BLaER1 (cell line): ENCODE measurements around the gene NRDC.
"Not testable (repeated sequence)": the region's sequence is repeated elsewhere in the genome, so short reads cannot be mapped to it uniquely, and the experiment has no call there.

Experiments
- H3K27ac ChIP-seq: shearing (Covaris generic); formaldehyde crosslinking; 2 replicates; pipeline ENCODE4 v1.8.1; 2022
- H3K27me3 ChIP-seq: shearing (Covaris generic); formaldehyde crosslinking; 2 replicates; pipeline ENCODE4 v1.8.1; 2022
- H3K36me3 ChIP-seq: shearing (Covaris generic); formaldehyde crosslinking; 2 replicates; pipeline ENCODE4 v1.8.1; 2022
- H3K4me1 ChIP-seq: shearing (Covaris generic); formaldehyde crosslinking; 2 replicates; pipeline ENCODE4 v1.8.1; 2022
- H3K4me2 ChIP-seq: shearing (Covaris generic); formaldehyde crosslinking; 2 replicates; pipeline ENCODE4 v1.8.1; 2022
- H3K4me3 ChIP-seq: shearing (Covaris generic); formaldehyde crosslinking; 2 replicates; pipeline ENCODE4 v1.8.1; 2022
- H3K9ac ChIP-seq: shearing (Covaris generic); formaldehyde crosslinking; 2 replicates; pipeline ENCODE4 v1.8.1; 2022
- H3K9me3 ChIP-seq: shearing (Covaris generic); formaldehyde crosslinking; 2 replicates; pipeline ENCODE4 v1.8.1; 2022
- H4K20me1 ChIP-seq: shearing (Covaris generic); formaldehyde crosslinking; 2 replicates; pipeline ENCODE4 v1.8.1; 2022
- Cebpa-rat ChIP-seq: shearing (Covaris generic); IDR thresholded peaks from 2 replicates; pipeline ENCODE4 v1.8.1; 2022

NRDC gene

DNA sequence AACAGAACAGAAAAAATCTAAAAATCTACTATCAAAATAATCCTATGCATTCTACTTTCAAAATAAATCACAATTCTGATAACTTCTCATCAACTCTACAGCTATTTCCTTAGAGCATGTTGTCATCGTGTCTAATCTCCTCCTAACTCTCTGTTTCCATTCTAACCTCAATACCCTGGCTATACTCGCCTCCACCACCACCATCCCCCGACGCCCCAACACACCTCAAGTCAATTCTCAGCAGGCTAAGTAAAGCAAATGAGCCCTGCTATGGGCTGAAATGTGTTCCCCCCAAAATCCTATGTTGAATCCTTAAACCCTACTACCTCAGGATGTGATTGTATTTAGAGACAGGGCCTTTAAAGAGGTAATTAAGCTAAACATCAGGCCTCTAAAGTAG is 34.6 kb downstream of the NRDC start:
- Histone ChIP-seq H3K9me3 (peaks cover 27% of the 10 kb centered on the region), H3K27me3 (no peaks in the 10 kb centered on the region), H3K4me3 (no peak overlapping the region), H3K9ac (no peak overlapping the region), H3K27ac (no peak overlapping the region), H3K4me1 (peaks cover 14% of the 10 kb centered on the region), H3K4me2 (no peak overlapping the region), H4K20me1 (no peaks in the 10 kb centered on the region), H3K36me3 (peaks cover 44% of the 10 kb centered on the region)
- TF ChIP-seq Cebpa-rat, result no peak

DNA sequence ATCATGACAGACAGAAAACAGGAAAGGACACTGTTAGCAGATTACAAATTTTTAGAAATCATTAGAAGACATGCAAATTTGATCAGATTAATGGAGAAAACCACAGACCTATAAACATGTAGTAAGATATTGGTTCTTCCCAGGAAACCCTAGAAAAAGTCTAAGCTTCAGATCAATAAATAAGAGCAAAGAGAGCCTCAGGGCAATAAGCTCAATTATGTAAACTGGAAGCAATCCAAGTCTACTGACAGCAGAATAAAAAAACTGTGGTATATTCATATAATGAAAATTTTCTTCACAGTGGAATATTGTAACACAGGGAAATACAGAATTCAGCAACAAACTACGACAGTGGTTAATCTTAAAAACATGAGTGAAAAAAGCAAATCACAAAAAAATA is 36.3 kb downstream of the NRDC start:
- no peak overlapping the region for H3K27ac ChIP-seq
- TF ChIP-seq Cebpa-rat, result no peak
- peaks cover 11% of the 10 kb centered on the region for H3K9me3 ChIP-seq
- H3K4me2 ChIP-seq, result no peak overlapping the region
- H3K9ac ChIP-seq, result no peak overlapping the region
- no peaks in the 10 kb centered on the region for H3K27me3 ChIP-seq
- peaks cover 14% of the 10 kb centered on the region for H3K4me1 ChIP-seq
- H4K20me1 ChIP-seq, result no peaks in the 10 kb centered on the region
- H3K4me3 ChIP-seq, result no peak overlapping the region
- H3K36me3 ChIP-seq, result peaks cover 41% of the 10 kb centered on the region

DNA sequence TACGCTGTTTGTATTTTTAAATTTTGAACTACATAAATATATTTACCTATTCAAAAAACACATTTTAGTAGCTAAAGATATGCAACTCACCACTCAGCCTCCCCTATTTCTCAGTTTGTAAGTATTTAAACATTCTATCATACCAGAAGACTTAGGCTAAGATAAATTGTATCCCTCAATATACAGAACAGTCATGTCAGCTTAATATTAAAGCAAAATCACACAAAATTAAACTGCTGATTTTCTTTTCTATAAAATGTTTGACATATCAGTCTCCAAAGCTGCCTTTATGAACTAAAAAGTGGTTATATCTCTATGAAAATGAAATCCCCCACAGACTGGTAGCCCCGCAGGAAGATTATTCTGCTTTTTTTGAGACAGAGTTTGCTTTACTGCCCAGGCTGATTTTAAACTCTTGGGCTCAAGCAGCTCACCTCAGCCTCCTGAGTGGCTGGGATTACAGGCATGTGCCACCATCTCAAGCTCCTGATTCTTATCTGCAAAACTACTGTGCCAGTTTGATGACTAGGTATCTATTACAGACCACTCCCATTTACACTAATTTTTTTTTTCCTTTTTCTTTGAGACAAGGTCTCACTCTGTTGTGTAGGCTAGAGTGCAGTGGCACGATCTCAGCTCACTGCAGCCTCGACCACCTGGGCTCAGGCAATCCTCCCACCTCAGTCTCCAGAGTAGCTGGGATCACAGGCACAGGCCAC is 37.6 kb downstream of the NRDC start:
- H3K4me1 ChIP-seq, result peaks cover 11% of the 10 kb centered on the region
- H3K27me3 ChIP-seq, result no peaks in the 10 kb centered on the region
- no peak overlapping the region for H3K9ac ChIP-seq
- no peak overlapping the region for H3K27ac ChIP-seq
- TF ChIP-seq Cebpa-rat, result no peak
- no peak overlapping the region for H3K4me3 ChIP-seq
- no peaks in the 10 kb centered on the region for H4K20me1 ChIP-seq
- H3K9me3 ChIP-seq, result no peaks in the 10 kb centered on the region
- H3K4me2 ChIP-seq, result no peak overlapping the region
- peaks cover 39% of the 10 kb centered on the region for H3K36me3 ChIP-seq

DNA sequence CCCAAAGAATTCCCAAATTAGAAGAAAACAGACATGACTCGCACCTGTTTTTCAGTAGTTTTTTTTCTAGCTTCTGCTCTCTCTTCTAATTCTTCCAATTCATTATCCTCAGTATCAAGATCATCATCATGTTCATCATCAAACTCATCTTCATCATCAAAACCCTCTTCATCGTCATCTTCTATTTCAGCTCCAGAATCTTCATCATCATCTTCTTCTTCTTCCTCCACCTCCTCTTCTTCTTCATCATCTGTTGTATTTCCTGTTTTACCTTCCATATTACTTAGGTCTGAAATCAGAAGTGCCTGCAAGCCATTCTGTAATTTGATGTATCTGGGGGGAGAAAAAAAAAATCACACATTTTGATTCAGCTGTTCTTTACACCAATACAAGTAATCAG is 38.3 kb downstream of the NRDC start:
- no peak overlapping the region for H3K4me3 ChIP-seq

DNA sequence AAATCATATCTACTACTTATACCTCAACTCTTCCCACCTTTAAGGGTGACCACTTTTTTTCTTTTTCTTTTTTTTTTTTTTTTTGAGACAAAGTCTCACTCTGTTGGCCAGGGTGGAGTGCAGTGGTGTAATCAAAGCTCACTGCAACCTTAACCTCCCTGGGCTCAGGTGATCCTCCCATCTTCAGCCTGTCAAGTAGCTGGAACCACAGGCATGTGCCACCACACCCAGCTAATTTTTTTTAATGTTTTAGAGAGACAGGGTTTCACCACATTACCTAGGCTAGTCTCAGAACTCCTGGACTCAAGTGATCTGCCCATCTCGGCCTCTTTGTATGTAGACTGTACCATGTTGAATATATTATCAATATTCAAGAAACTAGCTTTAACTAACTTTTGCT is 39.4 kb downstream of the NRDC start:
- no peak overlapping the region for H3K27ac ChIP-seq
- no peak overlapping the region for H3K4me2 ChIP-seq
- no peaks in the 10 kb centered on the region for H3K9me3 ChIP-seq
- H3K36me3 ChIP-seq, result peaks cover 49% of the 10 kb centered on the region
- H3K9ac ChIP-seq, result no peak overlapping the region
- TF ChIP-seq Cebpa-rat, result no peak
- H3K4me1 ChIP-seq, result no peaks in the 10 kb centered on the region
- H4K20me1 ChIP-seq, result no peaks in the 10 kb centered on the region
- H3K4me3 ChIP-seq, result no peak overlapping the region
- H3K27me3 ChIP-seq, result no peaks in the 10 kb centered on the region

More for the DNA sequence above, 38.3 kb downstream of the NRDC start:
- Histone ChIP-seq H3K36me3 (peaks cover 43% of the 10 kb centered on the region), H3K4me1 (peaks cover 4% of the 10 kb centered on the region), H3K9ac (no peak overlapping the region), H3K4me2 (no peak overlapping the region), H4K20me1 (no peaks in the 10 kb centered on the region), H3K27ac (no peak overlapping the region), H3K27me3 (no peaks in the 10 kb centered on the region), H3K9me3 (no peaks in the 10 kb centered on the region)
- TF ChIP-seq Cebpa-rat, result no peak

DNA sequence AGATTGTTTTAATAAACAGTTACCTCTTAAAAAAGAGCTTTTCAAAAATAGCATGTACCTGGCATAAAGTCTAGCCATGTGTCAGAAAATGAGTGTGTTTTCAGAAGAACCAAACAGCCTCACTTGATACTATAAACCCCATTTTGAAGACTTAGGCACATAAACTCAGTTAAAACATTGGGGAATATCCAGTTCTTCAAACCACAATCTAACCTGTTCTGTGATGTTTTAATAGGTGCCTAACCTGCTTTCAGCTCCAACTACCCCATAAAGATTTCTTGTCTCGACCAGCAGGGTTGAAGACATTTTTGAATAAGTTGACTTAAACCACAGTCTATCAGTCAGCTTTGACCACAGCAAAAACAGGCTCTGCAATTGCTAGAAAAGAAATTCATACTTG is 41.3 kb downstream of the NRDC start:
- Histone ChIP-seq H3K9ac (no peak overlapping the region), H3K4me1 (no peaks in the 10 kb centered on the region), H3K27ac (no peak overlapping the region), H3K9me3 (no peaks in the 10 kb centered on the region), H3K4me2 (no peak overlapping the region), H3K27me3 (no peaks in the 10 kb centered on the region), H4K20me1 (no peaks in the 10 kb centered on the region), H3K4me3 (no peak overlapping the region), H3K36me3 (peaks cover 61% of the 10 kb centered on the region)
- no peak for TF ChIP-seq Cebpa-rat

DNA sequence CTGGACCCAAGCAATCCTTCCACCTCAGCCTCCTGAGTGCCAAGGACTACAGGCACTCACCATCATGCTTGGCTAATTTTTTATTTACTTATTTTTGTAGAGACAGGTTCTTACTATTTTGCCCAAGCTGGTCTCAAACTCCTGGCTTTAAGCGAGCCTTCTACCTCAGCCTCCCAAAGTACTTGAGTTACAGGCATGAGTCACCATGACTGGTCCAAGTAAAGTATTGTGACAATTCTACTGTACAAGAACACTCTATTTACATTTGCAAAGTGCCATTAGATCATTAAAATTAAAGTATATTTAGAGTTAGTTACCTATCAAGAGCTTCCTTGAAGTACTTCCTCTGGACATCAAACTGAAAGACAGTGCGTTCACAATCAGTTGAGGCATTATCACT is 44.8 kb downstream of the NRDC start:
- Histone ChIP-seq H3K4me3 (no peak overlapping the region), H3K9me3 (peaks cover 10% of the 10 kb centered on the region), H3K4me1 (no peaks in the 10 kb centered on the region), H3K27me3 (no peaks in the 10 kb centered on the region), H3K36me3 (peaks cover 79% of the 10 kb centered on the region), H3K4me2 (no peak overlapping the region), H4K20me1 (no peaks in the 10 kb centered on the region), H3K9ac (no peak overlapping the region), H3K27ac (no peak overlapping the region)
- no peak for TF ChIP-seq Cebpa-rat

DNA sequence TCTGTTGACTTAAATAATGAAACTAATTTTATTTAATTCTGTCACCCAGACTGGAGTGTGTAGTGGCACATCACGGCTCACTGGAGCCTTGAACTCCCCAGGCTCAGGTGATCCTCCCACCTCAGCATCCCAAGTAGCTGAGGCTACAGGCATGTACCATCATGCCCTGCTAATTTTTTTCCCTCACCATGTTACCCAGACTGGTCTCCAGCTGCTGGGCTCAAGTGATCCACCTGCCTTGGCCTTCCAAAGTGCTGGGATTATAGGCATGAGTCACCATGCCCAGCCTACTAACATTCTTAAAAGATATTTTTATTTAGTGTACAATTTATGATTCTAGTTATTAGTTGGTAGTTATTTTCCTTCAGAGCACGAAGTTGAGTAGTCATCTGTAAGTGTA is 49.5 kb downstream of the NRDC start:
- Histone ChIP-seq H3K4me2 (no peak overlapping the region), H3K27me3 (no peaks in the 10 kb centered on the region), H3K36me3 (peaks cover 78% of the 10 kb centered on the region), H3K4me3 (no peak overlapping the region), H3K4me1 (no peaks in the 10 kb centered on the region), H4K20me1 (no peaks in the 10 kb centered on the region), H3K9me3 (peaks cover 10% of the 10 kb centered on the region), H3K9ac (no peak overlapping the region), H3K27ac (no peak overlapping the region)
- TF ChIP-seq Cebpa-rat, result no peak

DNA sequence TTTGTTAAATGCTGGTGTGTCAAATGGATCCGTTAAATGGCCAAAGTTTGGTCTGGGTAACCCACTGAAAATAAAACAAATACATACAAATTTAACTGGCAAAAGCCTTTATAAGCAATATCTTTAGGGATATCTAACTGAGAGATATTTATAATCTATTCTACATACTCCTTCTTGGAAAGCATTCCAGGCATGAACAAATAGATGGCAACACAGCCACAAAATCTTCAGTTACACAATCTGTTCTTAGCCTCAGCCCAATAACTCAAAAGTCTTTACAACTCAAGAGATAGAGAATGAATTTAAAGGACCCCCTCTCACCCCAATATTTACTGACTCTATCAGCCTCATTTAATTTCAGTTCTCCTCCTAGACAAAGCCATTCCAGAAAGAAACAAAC is 58.7 kb downstream of the NRDC start:
- H3K36me3 ChIP-seq, result peaks cover 67% of the 10 kb centered on the region
- no peaks in the 10 kb centered on the region for H3K9me3 ChIP-seq
- H4K20me1 ChIP-seq, result no peaks in the 10 kb centered on the region
- no peak overlapping the region for H3K4me2 ChIP-seq
- no peak overlapping the region for H3K9ac ChIP-seq
- H3K4me3 ChIP-seq, result no peak overlapping the region
- no peak overlapping the region for H3K27ac ChIP-seq
- H3K27me3 ChIP-seq, result no peaks in the 10 kb centered on the region
- no peak for TF ChIP-seq Cebpa-rat
- no peaks in the 10 kb centered on the region for H3K4me1 ChIP-seq

DNA sequence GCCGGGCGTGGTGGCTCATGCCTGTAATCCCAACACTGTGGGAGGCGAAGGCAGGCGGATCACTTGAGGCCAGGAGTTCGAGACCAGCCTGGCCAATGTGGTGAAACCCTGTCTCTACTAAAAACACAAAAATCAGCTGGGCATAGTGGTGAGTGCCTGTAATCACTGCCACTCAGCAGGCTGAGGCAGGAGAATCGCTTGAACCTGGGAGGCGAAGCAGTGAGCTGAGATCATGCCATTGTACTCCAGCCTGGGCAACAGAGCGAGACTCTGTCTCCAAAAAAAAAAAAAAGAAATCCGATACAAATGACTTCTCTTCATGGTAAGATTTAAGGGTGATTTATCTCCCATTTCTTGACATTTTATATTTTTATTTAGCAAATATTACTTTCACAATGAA is 59.5 kb downstream of the NRDC start:
- peaks cover 67% of the 10 kb centered on the region for H3K36me3 ChIP-seq
- not testable (repeated sequence) for H3K4me1 ChIP-seq, H3K9ac ChIP-seq, H3K27ac ChIP-seq, H3K27me3 ChIP-seq, H4K20me1 ChIP-seq, H3K4me2 ChIP-seq, H3K4me3 ChIP-seq, H3K9me3 ChIP-seq

DNA sequence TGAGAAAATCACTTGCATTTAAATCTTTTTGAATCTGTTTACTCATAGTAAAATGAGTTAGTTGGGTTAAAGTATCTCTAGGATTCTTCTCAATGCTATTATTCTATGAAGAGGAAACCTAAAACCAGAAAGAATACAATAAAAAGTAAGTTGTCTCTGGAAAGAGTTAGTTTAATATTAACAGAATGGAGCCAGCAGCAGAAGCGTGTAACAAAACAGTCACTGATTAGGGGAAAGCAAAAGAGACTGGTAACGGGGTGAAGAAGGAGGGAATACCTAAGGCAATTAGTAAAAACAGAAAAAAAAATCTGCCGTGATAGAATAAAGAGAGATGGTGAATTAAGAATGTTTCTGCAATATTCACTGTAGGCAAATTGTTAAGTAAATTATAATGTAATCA is 60.0 kb downstream of the NRDC start:
- peaks cover 69% of the 10 kb centered on the region for H3K36me3 ChIP-seq
- H3K9me3 ChIP-seq, result no peaks in the 10 kb centered on the region
- H3K4me2 ChIP-seq, result no peak overlapping the region
- H3K4me3 ChIP-seq, result no peak overlapping the region
- no peak overlapping the region for H3K27ac ChIP-seq
- no peak overlapping the region for H3K9ac ChIP-seq
- no peaks in the 10 kb centered on the region for H3K4me1 ChIP-seq
- TF ChIP-seq Cebpa-rat, result no peak
- H4K20me1 ChIP-seq, result no peaks in the 10 kb centered on the region
- H3K27me3 ChIP-seq, result no peaks in the 10 kb centered on the region
